ENCODE data around the gene GPR150. TPM values are rescaled to one million over a fixed set of nuclear protein-coding genes. Genes with fewer than 3 reads are reported as not detected.
"Not testable (repeated sequence)": the region's sequence is repeated elsewhere in the genome, so short reads cannot be mapped to it uniquely, and the experiment has no call there.

The GPR150 gene
- total and polyA plus RNA-seq, 12 donors: 0.01 to 0.15 (median 0.11) TPM; not detected in 8

DNA sequence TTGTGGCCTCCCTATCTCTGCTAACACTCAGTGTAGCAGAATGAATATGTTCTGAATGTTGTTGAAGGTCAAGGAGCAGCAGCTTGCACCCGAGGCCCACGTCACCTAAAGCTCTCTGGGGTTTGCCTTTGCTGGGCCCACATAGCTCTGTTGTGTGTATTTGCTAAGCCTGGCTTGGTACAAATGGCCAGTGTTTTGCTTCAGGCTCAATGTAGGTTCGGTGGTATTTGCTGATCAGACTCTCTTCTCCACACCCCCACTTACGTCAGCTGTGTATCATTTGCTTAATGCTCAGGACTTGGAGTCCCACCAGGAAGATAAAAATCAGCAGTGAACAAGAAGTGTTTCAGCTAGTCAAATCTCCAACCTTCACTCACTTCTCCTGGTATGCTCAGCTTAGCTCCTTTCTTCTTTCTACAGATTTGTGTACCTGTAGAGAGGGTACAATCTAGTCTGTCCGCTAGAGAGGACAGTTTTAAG lies 21.9 kb downstream of the GPR150 start:
- Histone ChIP-seq H3K36me3 (no peaks in the 10 kb centered on the region), H3K27ac (no peak overlapping the region), H3K9me3 (no peaks in the 10 kb centered on the region), H3K4me3 (no peak overlapping the region), H3K4me1 (peaks cover 0 to 7% (median 0%) of the 10 kb centered on the region in 9 donors), H3K27me3 (peaks cover 0 to 11% (median 0%) of the 10 kb centered on the region in 7 donors)
- WGBS, 2 donors: 78 to 81% methylated on average over 5 of the region's 5 CpGs
- DNase-seq (no peak), ATAC-seq (no peak)
- intact Hi-C loops (cut with DNase I): loop anchor here (5.0 to 10.0 kb wide), 9 partner anchors 141 to 961 kb away; no protein-coding TSS in a partner anchor
- TF ChIP-seq, protein P1, sequence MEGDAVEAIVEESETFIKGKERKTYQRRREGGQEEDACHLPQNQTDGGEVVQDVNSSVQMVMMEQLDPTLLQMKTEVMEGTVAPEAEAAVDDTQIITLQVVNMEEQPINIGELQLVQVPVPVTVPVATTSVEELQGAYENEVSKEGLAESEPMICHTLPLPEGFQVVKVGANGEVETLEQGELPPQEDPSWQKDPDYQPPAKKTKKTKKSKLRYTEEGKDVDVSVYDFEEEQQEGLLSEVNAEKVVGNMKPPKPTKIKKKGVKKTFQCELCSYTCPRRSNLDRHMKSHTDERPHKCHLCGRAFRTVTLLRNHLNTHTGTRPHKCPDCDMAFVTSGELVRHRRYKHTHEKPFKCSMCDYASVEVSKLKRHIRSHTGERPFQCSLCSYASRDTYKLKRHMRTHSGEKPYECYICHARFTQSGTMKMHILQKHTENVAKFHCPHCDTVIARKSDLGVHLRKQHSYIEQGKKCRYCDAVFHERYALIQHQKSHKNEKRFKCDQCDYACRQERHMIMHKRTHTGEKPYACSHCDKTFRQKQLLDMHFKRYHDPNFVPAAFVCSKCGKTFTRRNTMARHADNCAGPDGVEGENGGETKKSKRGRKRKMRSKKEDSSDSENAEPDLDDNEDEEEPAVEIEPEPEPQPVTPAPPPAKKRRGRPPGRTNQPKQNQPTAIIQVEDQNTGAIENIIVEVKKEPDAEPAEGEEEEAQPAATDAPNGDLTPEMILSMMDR (IDR thresholded peaks at IDR 0.05): no peak

DNA sequence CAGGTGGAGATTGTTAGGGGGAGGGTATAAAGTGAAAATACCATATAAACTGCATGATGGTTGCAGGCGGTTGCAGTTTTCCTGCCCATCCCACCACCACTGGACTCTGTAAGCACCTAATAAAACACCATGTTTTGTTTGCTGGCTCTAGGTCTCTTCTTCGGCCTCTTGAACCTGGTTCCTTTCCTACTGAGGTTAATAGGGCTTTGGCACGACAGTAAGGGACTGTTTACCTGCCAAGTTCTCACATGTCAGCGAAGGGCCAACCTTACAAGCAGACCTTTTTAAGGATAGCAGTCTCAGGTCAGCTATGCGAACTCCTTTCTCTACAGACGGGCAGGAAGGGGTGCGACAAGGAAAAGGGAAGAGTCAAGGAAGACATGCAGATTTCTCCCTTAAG lies 23.3 kb downstream of the GPR150 start:
- intact Hi-C loops (cut with DNase I): loop anchor here (5.0 to 10.0 kb wide), 9 partner anchors 139 to 959 kb away; no protein-coding TSS in a partner anchor
- no peak overlapping the region for H3K27ac ChIP-seq
- no peaks in the 10 kb centered on the region for H3K9me3 ChIP-seq
- H3K4me1 ChIP-seq: peaks cover 0 to 17% (median 9%) of the 10 kb centered on the region in 9 donors
- DNase-seq: no peak
- TF ChIP-seq, protein P1 (IDR thresholded peaks at IDR 0.05): no peak
- ATAC-seq: no peak
- WGBS, 2 donors: 89 to 90% methylated on average over 7 of the region's 7 CpGs
- H3K27me3 ChIP-seq: no peaks in the 10 kb centered on the region
- H3K36me3 ChIP-seq: no peaks in the 10 kb centered on the region
- H3K4me3 ChIP-seq: no peak overlapping the region

DNA sequence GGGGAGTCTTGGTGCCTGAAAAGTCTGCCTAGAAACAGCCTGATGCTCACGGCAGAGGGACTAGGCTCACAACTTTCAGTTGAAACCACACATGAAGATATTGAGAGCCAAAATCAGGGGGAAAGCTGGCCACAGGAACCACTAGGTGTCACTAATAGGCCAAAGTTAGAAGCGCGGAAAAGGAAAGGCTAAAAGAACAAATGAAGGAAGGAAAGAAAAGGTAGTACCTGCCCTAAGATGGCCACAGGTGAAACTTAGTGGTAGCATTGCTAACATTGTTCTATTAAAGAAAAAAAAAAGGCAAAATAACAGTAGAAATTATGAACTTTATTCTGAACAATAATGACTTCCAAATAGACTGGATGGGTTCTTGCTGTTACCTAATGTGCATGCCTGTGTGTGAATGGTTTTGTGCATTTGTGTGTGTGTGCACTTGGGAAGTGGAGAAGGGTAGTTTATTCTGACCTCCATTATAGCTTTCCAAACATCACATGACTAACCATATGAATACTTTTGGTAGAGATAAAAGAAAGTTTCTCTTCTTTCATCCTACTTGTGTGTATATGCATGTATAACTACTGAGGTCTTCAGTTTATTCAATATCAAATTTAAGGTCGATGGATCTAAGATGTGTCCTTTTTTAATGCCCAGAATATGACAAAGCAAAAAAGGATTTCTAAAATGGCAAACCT lies 24.6 kb downstream of the GPR150 start:
- ATAC-seq: peak in 1 of 8 donors; percentile 5
- H3K27me3 ChIP-seq: no peaks in the 10 kb centered on the region
- H3K36me3 ChIP-seq: no peaks in the 10 kb centered on the region

DNA sequence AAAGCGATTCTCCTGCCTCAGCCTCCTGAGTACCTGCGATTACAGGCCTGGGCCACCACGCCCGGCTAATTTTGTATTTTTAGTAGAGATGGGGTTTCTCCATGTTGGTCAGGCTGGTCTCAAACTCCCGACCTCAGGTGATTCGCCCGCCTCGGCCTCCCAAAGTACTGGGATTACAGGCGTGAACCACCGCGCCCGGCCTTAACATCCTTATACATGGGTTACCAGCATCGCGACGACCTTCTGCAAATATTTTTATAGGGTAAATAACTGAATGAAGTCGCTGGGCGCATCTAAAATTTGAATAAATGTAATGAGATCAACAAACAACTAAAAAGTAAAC lies 26.3 kb downstream of the GPR150 start:
- not testable (repeated sequence) for H3K36me3 ChIP-seq, H3K27me3 ChIP-seq, H3K9me3 ChIP-seq
- Histone ChIP-seq H3K4me1 (peaks cover 0 to 17% (median 9%) of the 10 kb centered on the region in 9 donors), H3K4me3 (peak overlapping the region in 8 of 10 donors; percentile 44 to 83 (median 62)), H3K27ac (peak overlapping the region; percentile 88 to 94 (median 91))
- DNase-seq (peak in 1 of 2 donors; percentile 20), ATAC-seq (peak in 1 of 8 donors; percentile 15)
- intact Hi-C loops (cut with DNase I): loop anchor here in 8 of 10 donors (5.0 to 10.0 kb wide), 6 partner anchors 86 to 689 kb away; partner anchors contain the start of genes RHOBTB3 (in 3 of the 8) and ELL2 (in 1 of the 8)
- 85 to 87% methylated on average over 17 of the region's 17 CpGs for WGBS, 2 donors

More for the DNA sequence above, 24.6 kb downstream of the GPR150 start:
- DNase-seq: no peak
- peak overlapping the region in 1 of 10 donors; percentile 3 for H3K27ac ChIP-seq
- WGBS, 2 donors: 17 to 18% methylated on average over 4 of the region's 4 CpGs
- intact Hi-C loops (cut with DNase I): loop anchor here (1.0 to 10.0 kb wide), 15 partner anchors 88 to 958 kb away; partner anchors contain the start of genes RHOBTB3 (in 3 of the 10) and ELL2 (in 1 of the 10)
- peaks cover 0 to 17% (median 9%) of the 10 kb centered on the region in 9 donors for H3K4me1 ChIP-seq
- no peak overlapping the region for H3K4me3 ChIP-seq
- TF ChIP-seq, protein P1 (IDR thresholded peaks at IDR 0.05): peak; percentile 34 to 81 (median 69)
- no peaks in the 10 kb centered on the region for H3K9me3 ChIP-seq
